SK-N-SH treated with all-trans-retinoic acid at 6 μM for 48 hours (cell line): ENCODE measurements around the gene SPCS2.

Source experiments
- ATAC-seq: fragments of 200-7000 bp; cut with Tn5 transposase; 3 replicates; pipeline ENCODE4 v1.9.1; 2020; ENCODE audit warnings: mild to moderate bottlenecking, moderate library complexity
- ARNTL ChIP-seq: fragments of 450-650 bp; formaldehyde crosslinking; IDR thresholded peaks from 2 replicates; pipeline ENCODE4 v1.5.0; 2020; ENCODE audit warnings: low read depth, mild to moderate bottlenecking, moderate library complexity, borderline replicate concordance
- BACH2 ChIP-seq: fragments of 250-450 bp; sonication (Bioruptor Pico); IDR thresholded peaks from 2 replicates; pipeline ENCODE4 v1.9.0; 2021; ENCODE audit warnings: mild to moderate bottlenecking, borderline replicate concordance
- CSDC2 ChIP-seq: fragments of 250-450 bp; sonication (Bioruptor Pico); IDR thresholded peaks from 2 replicates; pipeline ENCODE4 v1.5.0; 2020; ENCODE audit warnings: mild to moderate bottlenecking, moderate library complexity
- ESRRG ChIP-seq: fragments of 250-450 bp; sonication (Bioruptor Pico); IDR thresholded peaks from 2 replicates; pipeline ENCODE4 v1.6.1; 2021; ENCODE audit warnings: mild to moderate bottlenecking
- GLIS3 ChIP-seq: fragments of 250-450 bp; sonication (Bioruptor Pico); IDR thresholded peaks from 2 replicates; pipeline ENCODE4 v1.5.0; 2020; ENCODE audit warnings: mild to moderate bottlenecking, moderate library complexity
- ISL1 ChIP-seq: fragments of 250-450 bp; sonication (Bioruptor Pico); IDR thresholded peaks from 2 replicates; pipeline ENCODE4 v2.1.2; 2022; ENCODE audit warnings: mild to moderate bottlenecking, moderate library complexity
- OSR1 ChIP-seq: fragments of 250-450 bp; sonication (Bioruptor Pico); IDR thresholded peaks from 2 replicates; pipeline ENCODE4 v1.8.0; 2022; ENCODE audit warnings: moderate library complexity, mild to moderate bottlenecking, inconsistent platforms
- RARB ChIP-seq: fragments of 250-450 bp; sonication (Bioruptor Pico); IDR thresholded peaks from 2 replicates; pipeline ENCODE4 v1.8.0; 2021; ENCODE audit warnings: mild to moderate bottlenecking, moderate library complexity
- SNAI2 ChIP-seq: fragments of 250-450 bp; sonication (Bioruptor Pico); IDR thresholded peaks from 2 replicates; pipeline ENCODE4 v1.5.0; 2020; ENCODE audit warnings: mild to moderate bottlenecking, moderate library complexity
- TCF4 ChIP-seq: fragments of 250-450 bp; sonication (Bioruptor Pico); IDR thresholded peaks from 2 replicates; pipeline ENCODE4 v1.8.0; 2021; ENCODE audit warnings: mild to moderate bottlenecking, moderate library complexity, borderline replicate concordance
- TOX ChIP-seq: fragments of 250-450 bp; sonication (Bioruptor Pico); IDR thresholded peaks from 2 replicates; pipeline ENCODE4 v1.8.0; 2021; ENCODE audit warnings: mild to moderate bottlenecking, moderate library complexity, borderline replicate concordance
- ZC3H10 ChIP-seq: fragments of 250-450 bp; sonication (Bioruptor Pico); IDR thresholded peaks from 2 replicates; pipeline ENCODE4 v1.5.1; 2021; ENCODE audit warnings: mild to moderate bottlenecking, moderate library complexity
- ZFP3 ChIP-seq: fragments of 250-450 bp; sonication (Bioruptor Pico); IDR thresholded peaks from 2 replicates; pipeline ENCODE4 v1.5.0; 2020; ENCODE audit warnings: mild to moderate bottlenecking, moderate library complexity
- ZFP30 ChIP-seq: fragments of 450-650 bp; formaldehyde crosslinking; IDR thresholded peaks from 2 replicates; pipeline ENCODE4 v1.5.0; 2022; ENCODE audit warnings: mild to moderate bottlenecking, moderate library complexity
- ZNF565 ChIP-seq: fragments of 450-650 bp; formaldehyde crosslinking; conservative IDR thresholded peaks from 2 replicates; pipeline ENCODE4 v1.5.0; 2020; ENCODE audit warnings: low read depth, mild to moderate bottlenecking, moderate library complexity
- ZNF70 ChIP-seq: fragments of 450-650 bp; formaldehyde crosslinking; IDR thresholded peaks from 2 replicates; pipeline ENCODE4 v1.5.0; 2020; ENCODE audit warnings: mild to moderate bottlenecking, moderate library complexity
- ZNF8 ChIP-seq: fragments of 450-650 bp; formaldehyde crosslinking; IDR thresholded peaks from 2 replicates; pipeline ENCODE4 v1.5.0; 2020; ENCODE audit warnings: mild to moderate bottlenecking, moderate library complexity
- TF ChIP-seq, protein P1 (sequence below): fragments of 250-450 bp; sonication (Bioruptor Pico); IDR thresholded peaks from 2 replicates; pipeline ENCODE4 v1.5.0; 2020; ENCODE audit warnings: mild to moderate bottlenecking, moderate library complexity
- TF ChIP-seq, protein P2 (sequence below): fragments of 250-450 bp; sonication (Bioruptor Pico); IDR thresholded peaks from 2 replicates; pipeline ENCODE4 v1.5.1; 2021; ENCODE audit warnings: mild to moderate bottlenecking, moderate library complexity
- TF ChIP-seq, protein P3 (sequence below): fragments of 250-450 bp; sonication (Bioruptor Pico); IDR thresholded peaks from 2 replicates; pipeline ENCODE4 v1.8.0; 2021; ENCODE audit warnings: low read depth, mild to moderate bottlenecking, moderate library complexity, borderline replicate concordance
- TF ChIP-seq, protein P4 (sequence below): fragments of 250-450 bp; sonication (Bioruptor Pico); IDR thresholded peaks from 2 replicates; pipeline ENCODE4 v1.5.1; 2020; ENCODE audit warnings: low read depth, mild to moderate bottlenecking, moderate library complexity

Gene SPCS2

DNA sequence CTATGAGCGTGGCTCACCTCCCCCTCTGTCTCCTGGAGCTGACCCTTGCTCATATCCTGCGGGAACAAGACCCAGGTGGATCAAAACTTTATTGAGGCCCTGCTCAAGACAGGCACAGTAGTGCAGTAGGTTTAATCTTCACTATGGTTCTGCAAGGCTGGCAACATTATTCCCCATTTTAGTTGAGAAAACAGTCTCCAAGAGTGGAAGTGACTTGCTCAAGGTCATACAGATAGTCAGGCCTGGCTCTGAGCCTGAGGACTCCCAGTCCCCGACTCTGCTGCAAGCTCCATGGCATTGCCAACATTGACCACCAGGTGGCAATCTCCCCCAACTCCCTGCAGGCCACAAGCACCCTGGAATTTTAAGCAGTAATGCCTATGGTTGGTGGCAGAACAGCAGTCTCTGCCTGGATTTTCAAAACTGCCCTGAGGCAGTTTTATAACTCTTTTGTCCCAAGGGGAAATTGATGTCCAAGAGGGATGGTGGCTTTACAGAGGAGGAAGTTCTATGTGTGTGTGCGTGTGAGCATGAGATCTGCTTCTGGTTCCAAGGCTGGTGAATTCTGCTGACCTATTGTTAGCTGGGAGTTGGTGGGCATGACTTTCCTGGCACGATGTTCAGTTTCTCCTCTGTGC is 73.8 kb downstream of the SPCS2 start (continued):
- TF ChIP-seq, protein P1, sequence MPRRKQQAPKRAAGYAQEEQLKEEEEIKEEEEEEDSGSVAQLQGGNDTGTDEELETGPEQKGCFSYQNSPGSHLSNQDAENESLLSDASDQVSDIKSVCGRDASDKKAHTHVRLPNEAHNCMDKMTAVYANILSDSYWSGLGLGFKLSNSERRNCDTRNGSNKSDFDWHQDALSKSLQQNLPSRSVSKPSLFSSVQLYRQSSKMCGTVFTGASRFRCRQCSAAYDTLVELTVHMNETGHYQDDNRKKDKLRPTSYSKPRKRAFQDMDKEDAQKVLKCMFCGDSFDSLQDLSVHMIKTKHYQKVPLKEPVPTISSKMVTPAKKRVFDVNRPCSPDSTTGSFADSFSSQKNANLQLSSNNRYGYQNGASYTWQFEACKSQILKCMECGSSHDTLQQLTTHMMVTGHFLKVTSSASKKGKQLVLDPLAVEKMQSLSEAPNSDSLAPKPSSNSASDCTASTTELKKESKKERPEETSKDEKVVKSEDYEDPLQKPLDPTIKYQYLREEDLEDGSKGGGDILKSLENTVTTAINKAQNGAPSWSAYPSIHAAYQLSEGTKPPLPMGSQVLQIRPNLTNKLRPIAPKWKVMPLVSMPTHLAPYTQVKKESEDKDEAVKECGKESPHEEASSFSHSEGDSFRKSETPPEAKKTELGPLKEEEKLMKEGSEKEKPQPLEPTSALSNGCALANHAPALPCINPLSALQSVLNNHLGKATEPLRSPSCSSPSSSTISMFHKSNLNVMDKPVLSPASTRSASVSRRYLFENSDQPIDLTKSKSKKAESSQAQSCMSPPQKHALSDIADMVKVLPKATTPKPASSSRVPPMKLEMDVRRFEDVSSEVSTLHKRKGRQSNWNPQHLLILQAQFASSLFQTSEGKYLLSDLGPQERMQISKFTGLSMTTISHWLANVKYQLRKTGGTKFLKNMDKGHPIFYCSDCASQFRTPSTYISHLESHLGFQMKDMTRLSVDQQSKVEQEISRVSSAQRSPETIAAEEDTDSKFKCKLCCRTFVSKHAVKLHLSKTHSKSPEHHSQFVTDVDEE (CRISPR knock-in tag): no peak
- TF ChIP-seq, protein P2, sequence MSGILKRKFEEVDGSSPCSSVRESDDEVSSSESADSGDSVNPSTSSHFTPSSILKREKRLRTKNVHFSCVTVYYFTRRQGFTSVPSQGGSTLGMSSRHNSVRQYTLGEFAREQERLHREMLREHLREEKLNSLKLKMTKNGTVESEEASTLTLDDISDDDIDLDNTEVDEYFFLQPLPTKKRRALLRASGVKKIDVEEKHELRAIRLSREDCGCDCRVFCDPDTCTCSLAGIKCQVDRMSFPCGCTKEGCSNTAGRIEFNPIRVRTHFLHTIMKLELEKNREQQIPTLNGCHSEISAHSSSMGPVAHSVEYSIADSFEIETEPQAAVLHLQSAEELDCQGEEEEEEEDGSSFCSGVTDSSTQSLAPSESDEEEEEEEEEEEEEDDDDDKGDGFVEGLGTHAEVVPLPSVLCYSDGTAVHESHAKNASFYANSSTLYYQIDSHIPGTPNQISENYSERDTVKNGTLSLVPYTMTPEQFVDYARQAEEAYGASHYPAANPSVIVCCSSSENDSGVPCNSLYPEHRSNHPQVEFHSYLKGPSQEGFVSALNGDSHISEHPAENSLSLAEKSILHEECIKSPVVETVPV (CRISPR knock-in tag): no peak
- no peak for TF ChIP-seq CSDC2 (CRISPR knock-in tag)
- TF ChIP-seq ESRRG (CRISPR knock-in tag): no peak

DNA sequence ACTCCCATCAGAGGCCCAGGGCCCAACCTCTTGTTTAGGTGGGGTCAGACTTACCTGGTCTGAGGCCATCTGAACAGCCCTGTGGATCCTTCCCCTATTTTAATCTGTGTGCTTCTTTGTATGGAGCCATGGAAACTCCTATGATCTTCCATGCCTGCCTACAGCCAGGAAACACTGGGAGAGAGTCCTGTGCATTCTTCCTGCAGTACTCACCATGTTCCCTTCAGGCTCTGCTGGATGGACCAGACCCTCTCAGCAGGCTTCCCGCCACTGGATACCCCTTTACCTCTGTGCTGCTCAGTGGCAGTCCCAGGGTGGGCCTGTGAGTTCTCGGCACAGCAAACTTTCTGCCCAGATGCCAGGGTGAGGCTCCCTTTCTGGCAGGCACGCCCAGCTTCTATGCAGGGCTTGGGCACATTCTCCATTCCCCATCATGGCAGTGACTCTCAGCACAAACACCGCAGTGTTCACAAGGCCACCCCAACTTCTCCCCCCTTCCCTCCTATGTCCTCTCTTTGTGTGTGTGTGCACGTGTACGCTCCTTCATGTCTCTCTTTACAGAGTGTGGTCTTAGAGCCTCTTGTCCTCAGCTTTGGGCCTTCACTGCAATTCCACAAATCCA is 74.5 kb downstream of the SPCS2 start:
- peak; percentile 9; the same call in 1 of the 3 replicates for ATAC-seq
- TF ChIP-seq ARNTL (CRISPR knock-in tag): no peak
- no peak for TF ChIP-seq ZFP3 (CRISPR knock-in tag)
- TF ChIP-seq GLIS3 (CRISPR knock-in tag): no peak
- TF ChIP-seq, protein P3, sequence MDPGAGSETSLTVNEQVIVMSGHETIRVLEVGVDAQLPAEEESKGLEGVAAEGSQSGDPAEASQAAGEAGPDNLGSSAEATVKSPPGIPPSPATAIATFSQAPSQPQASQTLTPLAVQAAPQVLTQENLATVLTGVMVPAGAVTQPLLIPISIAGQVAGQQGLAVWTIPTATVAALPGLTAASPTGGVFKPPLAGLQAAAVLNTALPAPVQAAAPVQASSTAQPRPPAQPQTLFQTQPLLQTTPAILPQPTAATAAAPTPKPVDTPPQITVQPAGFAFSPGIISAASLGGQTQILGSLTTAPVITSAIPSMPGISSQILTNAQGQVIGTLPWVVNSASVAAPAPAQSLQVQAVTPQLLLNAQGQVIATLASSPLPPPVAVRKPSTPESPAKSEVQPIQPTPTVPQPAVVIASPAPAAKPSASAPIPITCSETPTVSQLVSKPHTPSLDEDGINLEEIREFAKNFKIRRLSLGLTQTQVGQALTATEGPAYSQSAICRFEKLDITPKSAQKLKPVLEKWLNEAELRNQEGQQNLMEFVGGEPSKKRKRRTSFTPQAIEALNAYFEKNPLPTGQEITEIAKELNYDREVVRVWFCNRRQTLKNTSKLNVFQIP (CRISPR knock-in tag): no peak
- no peak for TF ChIP-seq TOX (CRISPR knock-in tag)
- no peak for TF ChIP-seq RARB (CRISPR knock-in tag)
- TF ChIP-seq ZFP30 (CRISPR knock-in tag): no peak
- TF ChIP-seq, protein P2 (CRISPR knock-in tag): no peak
- TF ChIP-seq ISL1 (CRISPR knock-in tag): no peak
- TF ChIP-seq BACH2 (CRISPR knock-in tag): no peak
- TF ChIP-seq OSR1 (CRISPR knock-in tag): no peak
- TF ChIP-seq ZC3H10 (CRISPR knock-in tag): no peak
- TF ChIP-seq TCF4 (CRISPR knock-in tag): no peak
- TF ChIP-seq SNAI2 (CRISPR knock-in tag): no peak
- TF ChIP-seq ZNF8 (CRISPR knock-in tag): no peak
- TF ChIP-seq, protein P4, sequence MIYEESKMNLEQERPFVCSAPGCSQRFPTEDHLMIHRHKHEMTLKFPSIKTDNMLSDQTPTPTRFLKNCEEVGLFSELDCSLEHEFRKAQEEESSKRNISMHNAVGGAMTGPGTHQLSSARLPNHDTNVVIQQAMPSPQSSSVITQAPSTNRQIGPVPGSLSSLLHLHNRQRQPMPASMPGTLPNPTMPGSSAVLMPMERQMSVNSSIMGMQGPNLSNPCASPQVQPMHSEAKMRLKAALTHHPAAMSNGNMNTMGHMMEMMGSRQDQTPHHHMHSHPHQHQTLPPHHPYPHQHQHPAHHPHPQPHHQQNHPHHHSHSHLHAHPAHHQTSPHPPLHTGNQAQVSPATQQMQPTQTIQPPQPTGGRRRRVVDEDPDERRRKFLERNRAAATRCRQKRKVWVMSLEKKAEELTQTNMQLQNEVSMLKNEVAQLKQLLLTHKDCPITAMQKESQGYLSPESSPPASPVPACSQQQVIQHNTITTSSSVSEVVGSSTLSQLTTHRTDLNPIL (CRISPR knock-in tag): no peak
- no peak for TF ChIP-seq CSDC2 (CRISPR knock-in tag)
- TF ChIP-seq ZNF565 (CRISPR knock-in tag): no peak
- TF ChIP-seq, protein P1 (CRISPR knock-in tag): no peak
- TF ChIP-seq ZNF70 (CRISPR knock-in tag): no peak
